Naive B cell (primary cell): ENCODE data around the gene SLC30A7. TPM values are rescaled to one million over a fixed set of nuclear protein-coding genes. Genes with fewer than 3 reads are reported as not detected.
"Not testable (repeated sequence)": the region's sequence is repeated elsewhere in the genome, so short reads cannot be mapped to it uniquely, and the experiment has no call there.

Source experiments
- ATAC-seq, 2 donors: fragments of 150-1000 bp; cut with Tn5 transposase; 2 replicates each; pipeline ENCODE4 v1.10.0; 2021; ENCODE audit warnings: low read depth in 2 of 2, mild to moderate bottlenecking in 2 of 2, moderate library complexity in 2 of 2
- DNase-seq: peaks from one replicate; pipeline ENCODE4 v3.0.0; 2022
- H3K27ac Mint-ChIP-seq, 6 donors: one replicate each; pipeline ENCODE4 v1.8.0; 2020 to 2022; ENCODE audit warnings: mild to moderate bottlenecking in 6 of 6, mixed read lengths in 6 of 6, moderate library complexity in 5 of 6, inconsistent platforms in 2 of 6
- H3K27me3 Mint-ChIP-seq, 3 donors: one replicate each; pipeline ENCODE4 v1.8.0; 2021 to 2022; ENCODE audit warnings: mixed read lengths in 3 of 3, mild to moderate bottlenecking in 1 of 3
- H3K36me3 Mint-ChIP-seq, 2 donors: one replicate each; pipeline ENCODE4 v1.8.0; 2020 to 2022; ENCODE audit warnings: mixed read lengths in 2 of 2, inconsistent platforms in 1 of 2, mild to moderate bottlenecking in 1 of 2
- H3K4me1 Mint-ChIP-seq, 3 donors: one replicate each; pipeline ENCODE4 v1.8.0; 2020 to 2022; ENCODE audit warnings: mixed read lengths in 3 of 3, inconsistent platforms in 1 of 3, mild to moderate bottlenecking in 1 of 3, moderate library complexity in 1 of 3
- H3K4me3 Mint-ChIP-seq, 8 donors: one replicate each; pipeline ENCODE4 v1.8.0; 2020 to 2022; ENCODE audit warnings: mild to moderate bottlenecking in 8 of 8, mixed read lengths in 8 of 8, moderate library complexity in 8 of 8, inconsistent platforms in 2 of 8
- H3K9me3 Mint-ChIP-seq, 7 donors: one replicate each; pipeline ENCODE4 v1.8.0; 2020 to 2022; ENCODE audit warnings: mixed read lengths in 7 of 7, mild to moderate bottlenecking in 5 of 7, inconsistent platforms in 2 of 7, moderate library complexity in 1 of 7
- polyA plus RNA-seq, 6 donors: library from polyadenylated mRNA; unstranded; fragments of 300-500 nt; fragmentation: Illumina TruSeq; gene quantifications; one replicate each; pipeline ENCODE4 v1.2.3, GENCODE V29; 2021; ENCODE audit warnings: low read depth in 6 of 6

The SLC30A7 gene
- polyA plus RNA-seq, 6 donors from 2014 or later, result 0.68 to 10.2 (median 8.4) TPM

DNA sequence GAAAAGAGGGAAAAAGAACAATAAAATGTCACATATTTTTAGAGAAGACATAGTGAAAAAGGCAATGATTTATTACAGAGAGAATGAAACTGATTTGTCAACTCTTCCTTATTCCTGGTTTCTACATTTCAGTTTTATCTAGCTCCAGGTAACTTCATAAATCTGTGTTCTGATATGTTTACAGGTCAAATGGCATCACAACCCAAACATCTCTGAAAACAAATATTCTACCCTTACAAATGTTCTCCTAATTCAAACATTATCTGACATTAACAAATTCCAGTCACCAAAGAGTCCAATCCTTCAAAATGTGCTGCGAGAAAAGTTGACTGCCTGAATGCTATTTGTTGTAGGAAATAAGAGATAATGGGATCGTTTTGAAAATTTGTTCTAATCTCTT is 21.5 kb upstream of the SLC30A7 start:
- peak overlapping the region in 1 of 6 donors; percentile 53 for H3K27ac Mint-ChIP-seq
- no peak overlapping the region for H3K4me3 Mint-ChIP-seq
- no peaks in the 10 kb centered on the region for H3K27me3 Mint-ChIP-seq
- H3K9me3 Mint-ChIP-seq, result no peaks in the 10 kb centered on the region
- ATAC-seq (no peak), DNase-seq (no peak)
- no peaks in the 10 kb centered on the region for H3K36me3 Mint-ChIP-seq
- H3K4me1 Mint-ChIP-seq, result no peaks in the 10 kb centered on the region

DNA sequence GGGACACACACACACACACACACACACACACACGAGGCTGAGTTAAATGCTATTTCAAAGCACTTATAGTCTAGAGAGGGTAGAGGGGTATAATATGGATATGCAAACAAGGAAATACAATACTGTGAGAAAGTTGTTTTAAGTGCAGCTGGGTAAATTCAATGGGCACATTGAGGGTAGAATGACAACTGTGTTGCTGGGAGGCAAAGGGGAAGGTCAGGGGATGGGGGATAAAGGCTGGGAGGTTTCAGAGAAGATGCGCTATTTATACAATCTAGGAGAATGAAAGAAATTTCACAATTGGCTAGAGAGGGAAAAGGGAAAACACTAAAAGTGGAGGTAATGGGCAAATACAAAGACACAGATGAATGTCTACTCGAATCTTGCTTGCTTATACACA is 20.7 kb upstream of the SLC30A7 start:
- H3K4me1 Mint-ChIP-seq, result no peaks in the 10 kb centered on the region
- H3K27ac Mint-ChIP-seq, result no peak overlapping the region
- no peaks in the 10 kb centered on the region for H3K27me3 Mint-ChIP-seq
- no peaks in the 10 kb centered on the region for H3K36me3 Mint-ChIP-seq
- DNase-seq (no peak), ATAC-seq (no peak)
- peak overlapping the region in 1 of 8 donors; percentile 47 for H3K4me3 Mint-ChIP-seq
- H3K9me3 Mint-ChIP-seq, result no peaks in the 10 kb centered on the region

DNA sequence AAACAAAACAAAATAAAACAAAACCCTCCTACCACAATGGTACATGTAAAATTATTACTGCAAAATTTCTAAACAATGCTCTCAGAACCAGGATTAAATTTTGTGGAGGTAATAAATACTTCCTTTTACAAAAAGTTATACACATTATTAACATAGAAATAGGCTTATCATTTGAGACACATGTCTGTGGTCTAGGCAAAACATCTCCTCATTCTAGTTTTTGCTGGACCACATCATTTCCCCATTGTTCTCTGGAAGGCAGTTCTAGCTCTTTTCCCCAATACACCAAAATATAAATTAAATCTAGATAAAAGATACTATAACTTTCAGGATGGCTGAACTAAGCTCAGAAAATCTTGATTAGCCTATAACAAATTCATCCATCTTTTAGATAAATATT is 19.6 kb upstream of the SLC30A7 start:
- ATAC-seq (no peak), DNase-seq (no peak)
- Mint-ChIP-seq H3K36me3 (no peaks in the 10 kb centered on the region), H3K4me3 (no peak overlapping the region), H3K9me3 (no peaks in the 10 kb centered on the region), H3K27me3 (no peaks in the 10 kb centered on the region), H3K27ac (no peak overlapping the region), H3K4me1 (no peaks in the 10 kb centered on the region)

DNA sequence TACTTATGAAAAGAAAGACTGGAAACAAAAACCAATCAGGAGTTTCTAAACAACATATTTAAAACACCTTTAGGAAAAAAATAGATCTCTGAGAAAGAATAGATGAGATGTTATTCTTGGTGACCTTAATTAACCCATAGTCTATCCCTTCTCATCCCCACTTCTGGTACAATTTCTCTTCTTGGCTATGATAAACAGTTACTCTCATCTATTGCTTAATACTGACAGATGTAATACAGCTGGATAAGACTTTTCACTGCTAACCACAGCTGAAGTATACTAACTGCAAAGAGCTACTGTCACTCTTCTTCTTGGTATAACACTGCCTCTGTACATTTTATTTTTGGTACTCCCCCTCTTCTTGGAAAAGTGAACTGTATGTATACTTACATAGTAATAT is 16.5 kb upstream of the SLC30A7 start:
- H3K36me3 Mint-ChIP-seq, result no peaks in the 10 kb centered on the region
- no peak for DNase-seq
- no peak overlapping the region for H3K4me3 Mint-ChIP-seq
- H3K4me1 Mint-ChIP-seq, result peaks cover 0 to 2% (median 0%) of the 10 kb centered on the region in 3 donors
- no peaks in the 10 kb centered on the region for H3K9me3 Mint-ChIP-seq
- ATAC-seq, result no peak
- H3K27ac Mint-ChIP-seq, result no peak overlapping the region
- no peaks in the 10 kb centered on the region for H3K27me3 Mint-ChIP-seq

DNA sequence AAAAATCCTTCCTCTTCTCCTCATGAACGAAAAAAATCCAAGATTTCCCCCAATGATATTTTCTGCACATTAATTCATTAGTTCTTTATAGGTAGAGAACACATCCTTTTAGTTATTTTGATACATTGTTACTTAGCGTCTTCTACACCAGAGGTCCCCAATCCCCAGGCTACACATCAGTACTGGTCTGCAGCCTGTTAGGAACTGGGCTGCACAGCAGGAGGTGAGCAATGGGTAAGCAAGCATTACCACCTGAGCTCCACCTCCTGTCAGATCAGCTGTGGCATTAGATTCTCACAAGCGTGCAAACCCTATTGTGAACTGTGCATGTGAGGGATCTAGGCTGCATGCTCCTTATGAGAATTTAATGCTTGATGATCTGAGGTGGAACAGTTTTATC is 14.2 kb upstream of the SLC30A7 start:
- no peak for DNase-seq
- Mint-ChIP-seq H3K27ac (no peak overlapping the region), H3K4me1 (peaks cover 0 to 2% (median 0%) of the 10 kb centered on the region in 3 donors), H3K9me3 (no peaks in the 10 kb centered on the region), H3K36me3 (no peaks in the 10 kb centered on the region), H3K27me3 (no peaks in the 10 kb centered on the region), H3K4me3 (no peak overlapping the region)
- no peak for ATAC-seq

DNA sequence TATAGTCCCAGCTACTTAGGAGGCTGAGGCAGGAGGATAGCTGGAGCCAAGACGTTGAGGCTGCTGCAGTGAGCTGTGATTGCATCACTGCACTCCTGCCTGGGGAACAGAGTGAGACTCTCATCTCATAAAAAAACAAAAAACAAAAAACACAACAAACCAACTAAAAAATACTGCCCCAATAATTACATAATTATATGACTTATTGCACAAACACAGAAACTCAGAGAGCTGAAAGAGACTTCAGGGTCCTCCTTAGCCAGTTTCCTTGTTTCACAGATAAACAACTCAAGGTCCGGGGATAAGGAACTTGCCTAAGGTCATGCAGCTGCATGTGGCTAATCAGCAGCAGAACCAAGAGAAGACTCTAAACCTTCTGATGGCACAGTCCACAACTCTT is 13.2 kb upstream of the SLC30A7 start:
- Mint-ChIP-seq H3K36me3 (no peaks in the 10 kb centered on the region), H3K4me1 (peaks cover 0 to 2% (median 0%) of the 10 kb centered on the region in 3 donors), H3K27me3 (no peaks in the 10 kb centered on the region), H3K27ac (no peak overlapping the region), H3K9me3 (no peaks in the 10 kb centered on the region), H3K4me3 (no peak overlapping the region)
- ATAC-seq (no peak), DNase-seq (no peak)

DNA sequence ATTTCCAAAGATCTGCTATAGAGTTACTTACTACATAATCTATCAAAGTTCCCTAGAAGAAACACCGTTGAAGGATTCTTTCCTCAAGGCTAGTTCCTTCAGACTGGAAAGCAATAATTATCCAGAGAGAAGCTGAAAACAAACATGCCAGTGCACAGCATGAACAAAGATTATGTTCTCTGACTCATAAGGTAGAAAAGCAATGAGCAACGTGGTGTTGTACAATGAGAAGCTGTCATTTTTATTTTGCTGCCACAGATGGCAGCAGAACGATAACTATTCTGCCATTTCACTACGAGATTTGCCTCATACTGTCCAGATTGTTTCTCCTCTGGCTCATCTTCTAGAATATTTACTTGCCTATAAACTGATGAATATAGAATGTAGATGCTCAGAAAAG is 11.9 kb upstream of the SLC30A7 start:
- H3K27me3 Mint-ChIP-seq, result no peaks in the 10 kb centered on the region
- DNase-seq, result no peak
- H3K4me3 Mint-ChIP-seq, result no peak overlapping the region
- H3K36me3 Mint-ChIP-seq, result peaks cover 5 to 8% of the 10 kb centered on the region in 2 donors
- peaks cover 0 to 2% (median 0%) of the 10 kb centered on the region in 3 donors for H3K4me1 Mint-ChIP-seq
- H3K9me3 Mint-ChIP-seq, result peaks cover 0 to 9% (median 3%) of the 10 kb centered on the region in 7 donors
- no peak for ATAC-seq
- no peak overlapping the region for H3K27ac Mint-ChIP-seq

DNA sequence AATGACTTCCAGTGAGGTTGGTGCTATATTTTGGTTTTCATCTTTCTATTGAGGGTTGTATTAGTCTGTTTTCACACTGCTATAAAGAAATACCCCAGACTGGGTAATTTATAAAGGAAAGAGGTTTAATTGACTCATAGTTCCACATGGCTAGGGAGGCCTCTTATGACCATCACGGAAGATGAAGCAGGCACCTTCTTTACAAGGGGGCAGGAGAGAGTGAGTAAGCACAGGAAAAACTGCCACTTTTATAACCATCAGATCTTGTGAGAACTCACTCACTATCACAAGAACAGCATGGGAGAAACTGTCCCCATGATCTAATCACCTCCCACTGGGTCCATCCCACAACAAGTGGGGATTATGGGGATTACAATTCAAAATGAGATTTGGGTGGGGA is 6.9 kb upstream of the SLC30A7 start:
- H3K27ac Mint-ChIP-seq, H3K27me3 Mint-ChIP-seq, H3K4me1 Mint-ChIP-seq, ATAC-seq, H3K4me3 Mint-ChIP-seq, DNase-seq: not testable (repeated sequence)
- Mint-ChIP-seq H3K36me3 (peaks cover 5 to 16% of the 10 kb centered on the region in 2 donors), H3K9me3 (peaks cover 0 to 29% (median 18%) of the 10 kb centered on the region in 7 donors)

DNA sequence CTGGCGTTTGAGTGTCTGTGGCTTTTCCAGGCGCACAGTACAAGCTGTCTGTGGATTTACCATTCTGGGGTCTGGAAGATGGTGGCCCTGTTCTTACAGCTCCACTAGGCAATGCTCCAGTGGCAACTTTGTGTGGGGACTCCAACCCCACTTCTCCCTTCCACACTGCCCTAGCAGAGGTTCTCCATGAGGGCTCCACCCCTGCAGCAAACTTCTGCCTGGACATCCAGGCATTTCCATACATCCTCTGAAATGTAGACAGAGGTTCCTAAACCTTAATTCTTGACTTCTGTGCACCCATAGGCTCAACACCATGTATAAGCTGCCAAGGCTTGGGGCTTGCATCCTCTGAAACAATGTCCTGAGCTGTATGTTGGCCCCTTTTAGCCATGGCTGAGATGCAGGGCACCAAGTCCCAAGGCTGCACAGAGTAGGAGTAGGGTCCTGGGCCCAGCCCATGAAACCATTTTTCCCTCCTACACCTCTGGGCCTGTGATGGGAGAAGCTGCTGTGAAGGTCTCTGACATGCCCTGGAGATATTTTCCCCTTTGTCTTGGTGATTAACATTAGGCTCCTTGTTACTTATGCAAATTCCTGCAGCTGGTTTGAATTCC is 5.9 kb upstream of the SLC30A7 start:
- ATAC-seq, H3K4me3 Mint-ChIP-seq, H3K27ac Mint-ChIP-seq, DNase-seq, H3K27me3 Mint-ChIP-seq: not testable (repeated sequence)
- H3K4me1 Mint-ChIP-seq, result peaks cover 4 to 13% (median 7%) of the 10 kb centered on the region in 3 donors
- peaks cover 5 to 16% of the 10 kb centered on the region in 2 donors for H3K36me3 Mint-ChIP-seq
- H3K9me3 Mint-ChIP-seq, result peaks cover 0 to 29% (median 18%) of the 10 kb centered on the region in 7 donors

DNA sequence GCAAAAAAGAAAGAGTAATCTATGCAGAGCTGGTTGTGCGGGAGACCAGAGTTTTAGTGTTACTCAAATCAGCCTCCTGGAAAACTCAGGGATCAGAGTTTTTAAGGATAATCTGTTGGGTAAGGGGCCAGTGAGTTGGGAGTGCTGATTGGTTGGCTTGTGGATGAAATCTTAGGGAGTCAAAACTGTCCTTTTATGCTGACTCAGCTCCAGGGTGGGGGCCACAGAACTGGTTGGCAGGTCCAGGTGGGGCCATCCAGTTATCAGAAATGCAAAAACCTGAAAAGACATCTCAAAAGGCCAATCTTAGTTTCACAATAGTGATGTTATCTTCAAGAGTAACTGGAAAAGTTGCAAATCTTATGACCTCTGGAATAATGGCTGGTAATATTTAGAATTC is 4.5 kb upstream of the SLC30A7 start:
- no peak for DNase-seq

DNA sequence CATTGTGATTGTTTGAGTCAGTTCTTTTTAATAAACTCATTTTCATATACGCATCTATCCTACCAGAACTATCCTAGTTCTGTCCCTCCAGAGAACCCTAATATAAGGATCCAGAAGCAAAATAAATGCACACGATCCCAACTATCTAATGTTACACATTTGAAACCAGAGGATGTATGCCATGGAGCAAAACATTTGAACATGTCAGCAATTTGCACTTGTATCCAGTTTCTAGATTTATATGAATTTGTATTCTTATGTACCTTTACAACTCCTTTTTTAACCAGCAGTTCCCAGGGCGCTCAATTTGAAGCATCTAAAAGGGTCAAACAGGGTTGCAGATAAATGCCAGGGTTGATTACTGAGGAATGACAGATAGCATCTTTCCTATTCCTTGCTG is 3.3 kb upstream of the SLC30A7 start:
- peaks cover 0 to 29% (median 18%) of the 10 kb centered on the region in 7 donors for H3K9me3 Mint-ChIP-seq
- peaks cover 19 to 30% (median 22%) of the 10 kb centered on the region in 3 donors for H3K4me1 Mint-ChIP-seq
- H3K27ac Mint-ChIP-seq, result peak overlapping the region in 1 of 6 donors; percentile 58
- no peak for DNase-seq
- peaks cover 5 to 16% of the 10 kb centered on the region in 2 donors for H3K36me3 Mint-ChIP-seq
- ATAC-seq, result no peak
- H3K27me3 Mint-ChIP-seq, result no peaks in the 10 kb centered on the region
- peak overlapping the region in 2 of 8 donors; percentile 20 to 83 for H3K4me3 Mint-ChIP-seq

More for the DNA sequence above, 4.5 kb upstream of the SLC30A7 start:
- Mint-ChIP-seq H3K27ac (no peak overlapping the region), H3K4me1 (peaks cover 9 to 22% (median 16%) of the 10 kb centered on the region in 3 donors), H3K9me3 (peaks cover 0 to 29% (median 18%) of the 10 kb centered on the region in 7 donors), H3K27me3 (no peaks in the 10 kb centered on the region), H3K4me3 (peak overlapping the region in 1 of 8 donors; percentile 83), H3K36me3 (peaks cover 5 to 16% of the 10 kb centered on the region in 2 donors)
- no peak for ATAC-seq

DNA sequence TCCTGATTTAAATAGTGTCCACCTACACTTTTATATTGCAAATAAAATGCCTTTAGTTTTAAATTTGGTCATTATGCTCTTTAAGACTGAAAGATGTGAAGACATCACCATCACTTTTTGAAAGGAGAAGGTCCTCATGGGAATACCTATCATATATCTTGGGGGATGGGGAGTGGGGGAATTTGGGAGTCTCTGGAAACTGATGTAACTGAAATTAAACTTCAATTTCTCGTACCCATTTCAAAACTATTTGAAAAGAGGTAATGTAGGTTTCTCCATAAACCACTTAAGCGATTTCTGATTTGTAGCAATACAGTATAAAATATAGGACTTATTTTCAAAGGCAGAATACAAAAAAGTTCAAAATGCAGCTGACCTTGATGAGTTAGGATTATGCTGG is 2.2 kb upstream of the SLC30A7 start:
- no peaks in the 10 kb centered on the region for H3K27me3 Mint-ChIP-seq
- H3K27ac Mint-ChIP-seq, result peak overlapping the region in 1 of 6 donors; percentile 9

DNA sequence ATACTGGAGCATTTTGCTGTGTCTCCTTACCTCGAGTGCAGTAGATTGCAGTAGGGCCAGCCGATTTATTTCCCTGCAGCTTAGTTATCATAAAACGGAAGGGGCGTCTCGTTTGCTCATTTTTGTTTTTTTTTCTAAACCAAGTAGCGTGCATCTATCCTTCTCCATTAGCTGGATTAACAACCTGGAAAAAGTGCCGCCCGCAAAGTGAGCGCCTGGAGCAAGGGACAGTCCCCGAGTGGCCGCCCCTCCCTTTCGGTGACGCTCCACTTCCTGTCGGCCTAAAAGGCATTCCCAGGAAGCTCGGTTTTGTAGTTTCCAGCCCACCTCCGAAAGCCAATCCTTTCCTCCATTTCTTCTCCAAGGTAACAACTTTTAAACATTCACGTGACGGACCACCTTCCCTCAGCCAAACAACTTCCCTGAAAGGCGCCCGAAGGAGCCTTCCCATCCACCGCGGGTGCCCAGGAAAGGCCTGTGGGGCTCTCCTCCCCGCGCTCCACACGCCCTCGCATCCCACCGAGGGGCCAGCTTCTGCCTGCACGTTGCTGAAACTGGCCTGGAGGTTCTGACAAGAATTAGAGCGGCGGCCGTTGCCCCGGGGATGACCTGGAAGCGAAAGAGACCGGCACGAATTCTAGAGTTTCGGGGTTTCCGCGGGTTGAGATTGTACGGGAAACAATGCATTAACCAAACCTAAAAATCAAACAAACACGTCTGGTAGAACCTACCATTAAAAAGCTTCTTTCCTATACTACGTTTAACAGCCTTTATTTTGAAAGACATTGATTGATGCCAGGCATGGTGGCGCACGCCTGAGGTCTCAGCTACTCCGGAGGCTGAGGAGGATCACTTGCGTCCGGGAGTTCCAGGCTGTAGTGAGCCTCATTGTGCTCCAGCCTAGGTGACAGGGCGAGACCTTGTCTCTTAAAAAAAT is 1.0 kb upstream of the SLC30A7 start, which contains the start of gene EXTL2:
EXTL2 (minus strand) TSS at position 240 of the 937 bp plus-strand sequence. CDS start 6,085 bp downstream, outside the sequence.
- ATAC-seq, result peak; percentile 8 to 11

More for the DNA sequence above, 2.2 kb upstream of the SLC30A7 start:
- Mint-ChIP-seq H3K4me3 (peak overlapping the region in 6 of 8 donors; percentile 32 to 83 (median 64)), H3K4me1 (peaks cover 26 to 30% (median 28%) of the 10 kb centered on the region in 3 donors), H3K9me3 (peaks cover 0 to 23% (median 16%) of the 10 kb centered on the region in 7 donors), H3K36me3 (peaks cover 0 to 9% of the 10 kb centered on the region in 2 donors)
- no peak for DNase-seq
- no peak for ATAC-seq

More for the DNA sequence above, 1.0 kb upstream of the SLC30A7 start, which contains the start of gene EXTL2:
- H3K4me1 Mint-ChIP-seq, result peaks cover 28 to 35% (median 28%) of the 10 kb centered on the region in 3 donors
- peaks cover 8% of the 10 kb centered on the region in 2 donors for H3K36me3 Mint-ChIP-seq
- peak within 1 kb of the TSS; percentile 99 to 100 (median 100) for H3K27ac Mint-ChIP-seq
- peak; percentile 57 for DNase-seq
- peaks cover 0 to 11% (median 6%) of the 10 kb centered on the region in 7 donors for H3K9me3 Mint-ChIP-seq
- H3K4me3 Mint-ChIP-seq, result peak within 1 kb of the TSS; percentile 91 to 100 (median 98)
- H3K27me3 Mint-ChIP-seq, result no peaks in the 10 kb centered on the region
